Lung (tissue), 16 donors: ENCODE data around the gene PGRMC2. TPM values are rescaled to one million over a fixed set of nuclear protein-coding genes. Genes with fewer than 3 reads are reported as not detected.
A peak's percentile ranks its signal among the peaks of the same experiment; 100 is the strongest.

Experiments
- ATAC-seq: fragments of 200-7000 bp; cut with Tn5 transposase; one replicate; pipeline ENCODE4 v1.9.1; 2020; ENCODE audit warnings: moderate number of reproducible peaks; ENCODE audit not compliant: insufficient read depth, low FRiP score
- DNase-seq, 3 donors: peaks; one replicate each; pipeline ENCODE4 v3.0.0-alpha.2; 2013 to 2017
- H3K27ac ChIP-seq, 2 donors: one replicate each; pipeline ENCODE4 v1.5.1; 2013; ENCODE audit warnings: mild to moderate bottlenecking in 2 of 2, moderate library complexity in 2 of 2, control low read depth in 1 of 2, inconsistent platforms in 1 of 2, low read depth in 1 of 2, low read length in 1 of 2
- H3K27me3 ChIP-seq, 3 donors: one replicate each; pipeline ENCODE4 v1.5.1; 2013; ENCODE audit warnings: low read length in 2 of 3; ENCODE audit not compliant: control insufficient read depth in 3 of 3, insufficient read depth in 3 of 3
- H3K36me3 ChIP-seq, 4 donors: one replicate each; pipeline ENCODE4 v1.5.1; 2013; ENCODE audit warnings: low read length in 4 of 4, mild to moderate bottlenecking in 1 of 4, moderate library complexity in 1 of 4; ENCODE audit not compliant: control insufficient read depth in 4 of 4, insufficient read depth in 4 of 4
- H3K4me1 ChIP-seq, 5 donors: one replicate each; pipeline ENCODE4 v1.5.1; 2013; ENCODE audit warnings: low read length in 5 of 5, mild to moderate bottlenecking in 2 of 5, moderate library complexity in 1 of 5; ENCODE audit not compliant: control insufficient read depth in 5 of 5, insufficient read depth in 5 of 5
- H3K4me3 ChIP-seq: one replicate; pipeline ENCODE4 v1.5.1; 2013; ENCODE audit warnings: mild to moderate bottlenecking, control low read depth, moderate library complexity
- H3K9ac ChIP-seq, 2 donors: one replicate each; pipeline ENCODE4 v1.5.1; 2013; ENCODE audit warnings: low read length in 2 of 2, control low read depth in 1 of 2; ENCODE audit not compliant: insufficient read depth in 1 of 2
- H3K9me3 ChIP-seq, 4 donors: one replicate each; pipeline ENCODE4 v1.5.1; 2013; ENCODE audit warnings: low read length in 3 of 4, mild to moderate bottlenecking in 1 of 4, moderate library complexity in 1 of 4; ENCODE audit not compliant: control insufficient read depth in 4 of 4, insufficient read depth in 3 of 4
- WGBS, 2 donors: extraction: QIAGEN DNeasy Blood & Tissue Kit; methylation state at CpG; one replicate each; pipeline ENCODE4 v1.1.7; 2013; 5-methylcytosine and 5-hydroxymethylcytosine counted together
- long read RNA-seq, 5 donors: transcript quantifications; one replicate each; lab custom pipeline, GENCODE V29; 2026
- polyA plus RNA-seq, 2 donors: library from polyadenylated mRNA; stranded (reverse); fragments of 200-250 nt; gene quantifications; one replicate each; pipeline ENCODE4 v1.2.1, GENCODE V29; 2013
- total RNA-seq, 2 donors: library from RNA; depleted of rRNA in 1 of 2; stranded (reverse); fragments of >200 nt in 1 of 2; gene quantifications; one replicate each; pipeline ENCODE4 v1.2.1, GENCODE V29; 2014 to 2021
- TF ChIP-seq, protein P1 (sequence below): IDR thresholded peaks from 2 replicates; pipeline ENCODE4 v1.5.1; 2012; ENCODE audit warnings: mild to moderate bottlenecking; ENCODE audit errors: control extremely low read depth, extremely low read depth
- donor health status: control.
- donor health status: control.
- donor health status: Bipolar disorder and iron deficiency.
- donor health status: healthy.
- donor health status: DM: yes; HTN: yes; CAD: no.

Gene PGRMC2, protein sequence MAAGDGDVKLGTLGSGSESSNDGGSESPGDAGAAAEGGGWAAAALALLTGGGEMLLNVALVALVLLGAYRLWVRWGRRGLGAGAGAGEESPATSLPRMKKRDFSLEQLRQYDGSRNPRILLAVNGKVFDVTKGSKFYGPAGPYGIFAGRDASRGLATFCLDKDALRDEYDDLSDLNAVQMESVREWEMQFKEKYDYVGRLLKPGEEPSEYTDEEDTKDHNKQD
- total RNA-seq (10 to 100 TPM; 43.9 to 71.6 TPM), polyA plus RNA-seq (10 to 100 TPM; 25.8 to 26.8 TPM)
- long read RNA-seq, donor 1, transcript PGRMC2-208 (3 exons, 3,783 nt), result major isoform, 37 of 40 reads
- long read RNA-seq, donor 1, partial matches to known transcripts, result 0 of 40 reads
- long read RNA-seq, donor 1, other reads (novel, unspliced or antisense), result 0 of 40 reads
- long read RNA-seq, donor 2, transcript PGRMC2-208 (3 exons, 3,783 nt), result major isoform, 21 of 23 reads
- long read RNA-seq, donor 2, partial matches to known transcripts, result 0 of 23 reads
- long read RNA-seq, donor 2, other reads (novel, unspliced or antisense), result 0 of 23 reads
- long read RNA-seq, donor 3, transcript PGRMC2-208 (3 exons, 3,783 nt), result major isoform, 12 of 13 reads
- long read RNA-seq, donor 3, partial matches to known transcripts, result 0 of 13 reads
- long read RNA-seq, donor 3, other reads (novel, unspliced or antisense), result 0 of 13 reads
- long read RNA-seq, donor 4, transcript PGRMC2-208 (3 exons, 3,783 nt), result major isoform, 18 of 20 reads
- long read RNA-seq, donor 4, partial matches to known transcripts, result 0 of 20 reads
- long read RNA-seq, donor 4, other reads (novel, unspliced or antisense), result 0 of 20 reads
- long read RNA-seq, donor 5, transcript PGRMC2-208 (3 exons, 3,783 nt), result major isoform, 47 of 49 reads
- long read RNA-seq, donor 5, partial matches to known transcripts, result 0 of 49 reads
- long read RNA-seq, donor 5, other reads (novel, unspliced or antisense), result 0 of 49 reads

DNA sequence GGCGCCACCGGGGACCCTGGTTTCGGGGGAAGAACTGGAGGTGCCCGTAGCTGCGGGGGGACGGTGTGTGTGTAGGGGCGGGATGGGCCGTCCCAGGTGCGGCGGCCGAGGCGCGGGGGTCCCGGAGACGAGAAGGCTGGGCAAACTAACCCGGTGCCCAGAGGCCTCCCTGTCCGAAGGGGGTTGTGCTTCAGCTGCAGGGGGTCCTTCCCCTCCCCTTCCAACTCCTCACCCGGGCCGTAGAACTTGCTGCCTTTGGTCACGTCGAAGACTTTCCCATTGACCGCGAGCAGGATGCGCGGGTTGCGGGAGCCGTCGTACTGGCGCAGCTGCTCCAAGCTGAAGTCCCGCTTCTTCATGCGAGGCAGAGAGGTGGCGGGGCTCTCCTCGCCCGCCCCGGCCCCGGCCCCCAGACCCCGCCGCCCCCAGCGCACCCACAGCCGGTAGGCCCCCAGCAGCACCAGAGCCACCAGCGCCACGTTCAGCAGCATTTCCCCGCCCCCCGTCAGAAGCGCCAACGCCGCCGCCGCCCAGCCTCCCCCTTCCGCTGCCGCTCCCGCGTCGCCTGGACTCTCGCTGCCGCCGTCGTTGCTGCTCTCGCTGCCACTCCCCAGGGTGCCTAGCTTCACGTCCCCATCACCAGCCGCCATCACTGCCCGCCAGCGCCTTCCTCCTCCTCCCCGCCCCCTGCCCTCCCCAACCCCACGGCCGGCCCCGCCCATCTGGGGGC lies at the start of gene PGRMC2:
Gene PGRMC2, minus strand, starts transcription at position 673 of the 730 bp plus-strand sequence. Its CDS starts 23 bp downstream, at position 650.
- no peaks in the 10 kb centered on the region for H3K36me3 ChIP-seq
- peak within 1 kb of the TSS; percentile 90 to 92 for H3K27ac ChIP-seq
- WGBS, 2 donors, result 0 to 1% methylated on average over 52 to 67 of the region's 67 CpGs
- H3K27me3 ChIP-seq, result no peaks in the 10 kb centered on the region
- H3K9me3 ChIP-seq, result no peaks in the 10 kb centered on the region
- ATAC-seq (no peak), DNase-seq (peak; percentile 62 to 67 (median 66))
- peak within 1 kb of the TSS; percentile 90 to 98 for H3K9ac ChIP-seq
- TF ChIP-seq, protein P1, sequence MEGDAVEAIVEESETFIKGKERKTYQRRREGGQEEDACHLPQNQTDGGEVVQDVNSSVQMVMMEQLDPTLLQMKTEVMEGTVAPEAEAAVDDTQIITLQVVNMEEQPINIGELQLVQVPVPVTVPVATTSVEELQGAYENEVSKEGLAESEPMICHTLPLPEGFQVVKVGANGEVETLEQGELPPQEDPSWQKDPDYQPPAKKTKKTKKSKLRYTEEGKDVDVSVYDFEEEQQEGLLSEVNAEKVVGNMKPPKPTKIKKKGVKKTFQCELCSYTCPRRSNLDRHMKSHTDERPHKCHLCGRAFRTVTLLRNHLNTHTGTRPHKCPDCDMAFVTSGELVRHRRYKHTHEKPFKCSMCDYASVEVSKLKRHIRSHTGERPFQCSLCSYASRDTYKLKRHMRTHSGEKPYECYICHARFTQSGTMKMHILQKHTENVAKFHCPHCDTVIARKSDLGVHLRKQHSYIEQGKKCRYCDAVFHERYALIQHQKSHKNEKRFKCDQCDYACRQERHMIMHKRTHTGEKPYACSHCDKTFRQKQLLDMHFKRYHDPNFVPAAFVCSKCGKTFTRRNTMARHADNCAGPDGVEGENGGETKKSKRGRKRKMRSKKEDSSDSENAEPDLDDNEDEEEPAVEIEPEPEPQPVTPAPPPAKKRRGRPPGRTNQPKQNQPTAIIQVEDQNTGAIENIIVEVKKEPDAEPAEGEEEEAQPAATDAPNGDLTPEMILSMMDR, result no peak
- H3K4me1 ChIP-seq, result peaks cover 0 to 23% (median 9%) of the 10 kb centered on the region in 5 donors
- H3K4me3 ChIP-seq, result peak within 1 kb of the TSS; percentile 97

DNA sequence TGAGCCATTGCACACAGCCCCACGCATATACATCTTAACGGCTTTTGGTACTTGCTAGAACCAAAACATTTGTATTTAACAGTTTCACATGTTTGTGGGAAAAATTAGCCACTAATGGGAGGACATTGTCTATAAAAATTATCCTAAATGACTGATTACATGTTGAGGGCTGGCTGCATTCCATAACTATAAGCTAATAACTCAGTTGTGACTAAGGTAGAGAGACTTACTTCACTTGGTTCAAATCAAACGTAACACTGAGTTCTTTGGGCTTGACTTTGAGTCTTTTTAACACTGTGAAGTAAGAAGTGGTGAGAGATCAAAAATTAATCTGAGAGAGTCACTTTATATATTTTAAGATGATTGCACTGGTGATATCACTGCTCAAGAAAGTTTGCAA lies 47.9 kb upstream of the PGRMC2 start:
- no peak overlapping the region for H3K27ac ChIP-seq
- TF ChIP-seq, protein P1, result no peak
- 91% methylated on average over 3 of the region's 3 CpGs for WGBS, 2 donors

DNA sequence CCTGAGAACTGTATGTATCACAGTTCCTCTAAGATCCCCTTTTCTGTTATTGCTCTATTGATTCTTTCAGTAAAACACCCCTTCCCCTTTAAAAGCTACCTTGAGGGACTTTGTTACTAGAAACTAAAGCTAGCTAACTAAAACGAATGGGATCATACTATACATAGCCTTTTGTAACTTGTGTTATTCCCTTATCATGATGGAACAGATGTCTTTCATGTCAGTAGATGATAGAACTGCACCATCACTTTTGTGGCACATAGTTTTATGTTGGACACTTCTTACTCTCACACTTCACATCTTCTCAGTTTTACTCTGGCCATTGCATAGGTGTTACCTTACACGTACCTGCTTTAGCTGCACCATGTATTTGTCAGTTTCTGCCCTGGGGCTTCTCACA lies 46.6 kb upstream of the PGRMC2 start:
- H3K4me1 ChIP-seq, result peaks cover 0 to 9% (median 0%) of the 10 kb centered on the region in 5 donors
- no peak overlapping the region for H3K27ac ChIP-seq
- TF ChIP-seq, protein P1, result no peak
- H3K36me3 ChIP-seq, result no peaks in the 10 kb centered on the region
- WGBS, 2 donors, result 69 to 72% methylated on average over 2 of the region's 2 CpGs
- H3K4me3 ChIP-seq, result no peak overlapping the region
- no peaks in the 10 kb centered on the region for H3K27me3 ChIP-seq
- H3K9ac ChIP-seq, result no peak overlapping the region
- no peak for DNase-seq
- no peaks in the 10 kb centered on the region for H3K9me3 ChIP-seq
- ATAC-seq, result no peak

More for the DNA sequence above, 47.9 kb upstream of the PGRMC2 start:
- DNase-seq (no peak), ATAC-seq (no peak)
- Histone ChIP-seq H3K27me3 (no peaks in the 10 kb centered on the region), H3K36me3 (no peaks in the 10 kb centered on the region), H3K4me1 (peaks cover 0 to 9% (median 0%) of the 10 kb centered on the region in 5 donors), H3K9ac (no peak overlapping the region), H3K9me3 (no peaks in the 10 kb centered on the region), H3K4me3 (no peak overlapping the region)
